Urothelium cell line (cell line): ENCODE measurements around the gene ZMYM4.

Experiments used
- DNase-seq: peaks from one replicate; pipeline ENCODE4 v3.0.0; 2011; ENCODE audit warnings: low spot score, mixed read lengths
- FAIRE-seq: peaks from 2 replicates; lab custom pipeline; 2011; peaks lifted over from hg19 to GRCh38; lab: Jason Lieb, UNC

ZMYM4 gene

GRCh38 chr1:35274197-35274596 lies 5.7 kb downstream of the ZMYM4 start:
- DNase-seq: no peak
- FAIRE-seq: no peak

GRCh38 chr1:35278886-35279554 lies 10.5 kb downstream of the ZMYM4 start:
- DNase-seq (no peak), FAIRE-seq (no peak)

- no peak for DNase-seq
- FAIRE-seq: no peak
Observed at GRCh38 chr1:35279555-35279904, 11.0 kb downstream of the ZMYM4 start.

GRCh38 chr1:35280006-35280405 lies 11.5 kb downstream of the ZMYM4 start:
- no peak for FAIRE-seq
- no peak for DNase-seq

GRCh38 chr1:35281565-35281964 lies 13.1 kb downstream of the ZMYM4 start:
- DNase-seq: no peak
- no peak for FAIRE-seq

- no peak for FAIRE-seq
- no peak for DNase-seq
Observed at GRCh38 chr1:35282172-35282571, 13.7 kb downstream of the ZMYM4 start.

- DNase-seq (no peak), FAIRE-seq (no peak)
Observed at GRCh38 chr1:35284852-35285251, 16.3 kb downstream of the ZMYM4 start.

- DNase-seq: no peak
- FAIRE-seq: no peak
Observed at GRCh38 chr1:35285771-35286606, 17.5 kb downstream of the ZMYM4 start.

GRCh38 chr1:35287807-35288640 lies 19.5 kb downstream of the ZMYM4 start:
- FAIRE-seq (no peak), DNase-seq (no peak)

- no peak for DNase-seq
Observed at GRCh38 chr1:35288761-35289160, 20.3 kb downstream of the ZMYM4 start.

GRCh38 chr1:35290452-35290851 lies 21.9 kb downstream of the ZMYM4 start:
- DNase-seq (no peak), FAIRE-seq (no peak)

More at GRCh38 chr1:35288761-35289160, 20.3 kb downstream of the ZMYM4 start:
- no peak for FAIRE-seq

- DNase-seq (no peak), FAIRE-seq (no peak)
Observed at GRCh38 chr1:35294809-35295208, 26.3 kb downstream of the ZMYM4 start.

GRCh38 chr1:35297886-35298285 lies 29.4 kb downstream of the ZMYM4 start:
- DNase-seq (no peak), FAIRE-seq (no peak)

- DNase-seq (peak; percentile 5), FAIRE-seq (no peak)
Observed at GRCh38 chr1:35298464-35298863, 30.0 kb downstream of the ZMYM4 start.

- no peak for DNase-seq
- FAIRE-seq: no peak
Observed at GRCh38 chr1:35300376-35300775, 31.9 kb downstream of the ZMYM4 start.

- FAIRE-seq (no peak), DNase-seq (no peak)
Observed at GRCh38 chr1:35301674-35302392, 33.3 kb downstream of the ZMYM4 start.

GRCh38 chr1:35305383-35305782 lies 36.9 kb downstream of the ZMYM4 start:
- DNase-seq (no peak), FAIRE-seq (no peak)

GRCh38 chr1:35315649-35316048 lies 47.1 kb downstream of the ZMYM4 start:
- no peak for FAIRE-seq
- DNase-seq: no peak

GRCh38 chr1:35316264-35316663 lies 47.8 kb downstream of the ZMYM4 start:
- no peak for DNase-seq
- no peak for FAIRE-seq

GRCh38 chr1:35319988-35320713 lies 51.6 kb downstream of the ZMYM4 start:
- no peak for DNase-seq
- FAIRE-seq: no peak
